B cell (primary cell): ENCODE data around the gene LYZL2. TPM values are rescaled to one million over a fixed set of nuclear protein-coding genes. Genes with fewer than 3 reads are reported as not detected.
"Not testable (repeated sequence)": the region's sequence is repeated elsewhere in the genome, so short reads cannot be mapped to it uniquely, and the experiment has no call there.

ENCODE experiments used
- ATAC-seq: fragments of 200-7000 bp; cut with Tn5 transposase; one replicate; pipeline ENCODE4 v1.10.0; 2021; ENCODE audit warnings: low read depth, mild to moderate bottlenecking, moderate number of reproducible peaks, moderate library complexity
- CTCF ChIA-PET: fragments of 350-600 bp; sonication (Branson Sonifier 250); formaldehyde crosslinking; loops from one replicate; lab custom pipeline; 2021; ENCODE audit warnings: antibody characterized with exemption, inconsistent platforms; lab: Charles Lee
- POLR2A ChIA-PET: fragments of 350-600 bp; sonication (Branson Sonifier 250); formaldehyde crosslinking; loops from one replicate; lab custom pipeline; 2021; ENCODE audit warnings: antibody characterized with exemption; lab: Charles Lee
- DNase-seq: peaks from one replicate; pipeline ENCODE4 v3.0.0; 2013
- H2AFZ ChIP-seq: 2 replicates; pipeline ENCODE4 v1.6.1; 2012; ENCODE audit warnings: mild to moderate bottlenecking, low read depth, low read length; ENCODE audit not compliant: insufficient read depth, poor library complexity, severe bottlenecking
- H3K27ac ChIP-seq, 2 donors: 1 replicate in 1 of 2; 2 replicates in 1 of 2; pipeline ENCODE4 v1.5.1; 2012 to 2013; ENCODE audit warnings: low read length in 2 of 2, mild to moderate bottlenecking in 2 of 2, moderate library complexity in 1 of 2
- H3K27me3 ChIP-seq, 4 experiments: fragments of 200-600 bp in 1 of 4; sonication (generic) in 1 of 4; replicated peaks in 1 of 4; 1 replicate in 2 of 4; 2 replicates in 2 of 4; pipeline versions ENCODE4 v1.6.1 to v1.7.0; 2013 to 2016; ENCODE audit warnings: low read length in 3 of 4, mild to moderate bottlenecking in 2 of 4, mixed read lengths in 1 of 4, moderate library complexity in 1 of 4; ENCODE audit not compliant: insufficient read depth in 4 of 4, control insufficient read depth in 3 of 4; ENCODE audit errors: control extremely low read depth in 1 of 4
- H3K36me3 ChIP-seq, 2 experiments: replicated peaks in 1 of 2; 1 replicate in 1 of 2; 2 replicates in 1 of 2; pipeline versions ENCODE4 v1.6.1 to v1.7.1; 2013; ENCODE audit warnings: low read length in 1 of 2; ENCODE audit not compliant: insufficient read depth in 2 of 2, control insufficient read depth in 1 of 2; ENCODE audit errors: control extremely low read depth in 1 of 2, extremely low read depth in 1 of 2
- H3K4me1 ChIP-seq, 2 donors: fragments of 200-600 bp in 1 of 2; sonication (generic) in 1 of 2; 1 replicate in 1 of 2; 2 replicates in 1 of 2; pipeline versions ENCODE4 v1.5.1 to v1.6.1; 2013 to 2017; ENCODE audit warnings: low read length in 2 of 2; ENCODE audit not compliant: control insufficient read depth in 2 of 2, insufficient read depth in 2 of 2
- H3K4me2 ChIP-seq: replicated peaks from 2 replicates; pipeline ENCODE3; 2012; ENCODE audit warnings: mild to moderate bottlenecking, low read depth, low read length; ENCODE audit not compliant: poor library complexity, severe bottlenecking
- H3K4me3 ChIP-seq, 5 experiments: fragments of 200-600 bp in 1 of 5; sonication (generic) in 1 of 5; 1 replicate in 3 of 5; 2 replicates in 2 of 5; pipeline versions ENCODE4 v1.5.1 to v1.7.0; 2011 to 2016; ENCODE audit warnings: low read length in 4 of 5, mild to moderate bottlenecking in 4 of 5, low read depth in 2 of 5, control low read depth in 1 of 5, moderate library complexity in 1 of 5; ENCODE audit not compliant: insufficient read depth in 1 of 5; ENCODE audit errors: control extremely low read depth in 1 of 5, extremely low read depth in 1 of 5
- H3K79me2 ChIP-seq: fragments of 200-600 bp; sonication (generic); one replicate; pipeline ENCODE4 v1.6.0; 2016; ENCODE audit warnings: low read length; ENCODE audit not compliant: control insufficient read depth, insufficient read depth
- H3K9ac ChIP-seq: fragments of 200-600 bp; sonication (generic); 2 replicates; pipeline ENCODE4 v1.6.1; 2017; ENCODE audit warnings: mild to moderate bottlenecking, low read length, moderate library complexity
- H3K9me3 ChIP-seq, 3 donors: one replicate each; pipeline versions ENCODE4 v1.6.1 to v1.7.1; 2013; ENCODE audit warnings: low read length in 2 of 3; ENCODE audit not compliant: control insufficient read depth in 2 of 3, insufficient read depth in 1 of 3; ENCODE audit errors: control extremely low read depth in 1 of 3
- H4K20me1 ChIP-seq: 2 replicates; pipeline ENCODE4 v1.6.0; 2012; ENCODE audit warnings: mild to moderate bottlenecking, low read length; ENCODE audit not compliant: insufficient read depth, control insufficient read depth, poor library complexity, severe bottlenecking
- H3K27ac Mint-ChIP-seq: one replicate; pipeline ENCODE4 v1.8.0; 2021; ENCODE audit warnings: mixed read lengths
- H3K27me3 Mint-ChIP-seq: one replicate; pipeline ENCODE4 v1.8.0; 2021; ENCODE audit warnings: mixed read lengths
- H3K4me1 Mint-ChIP-seq: one replicate; pipeline ENCODE4 v1.8.0; 2021; ENCODE audit warnings: mixed read lengths
- H3K4me3 Mint-ChIP-seq: one replicate; pipeline ENCODE4 v1.8.0; 2021; ENCODE audit warnings: mixed read lengths
- H3K9me3 Mint-ChIP-seq: one replicate; pipeline ENCODE4 v1.8.0; 2022; ENCODE audit warnings: mixed read lengths; ENCODE audit not compliant: insufficient read depth
- CTCF ChIP-seq: fragments of 200-600 bp; IDR thresholded peaks from one replicate; pipeline ENCODE4 v1.8.0; 2022; ENCODE audit warnings: antibody characterized with exemption, mild to moderate bottlenecking
- EZH2 ChIP-seq: IDR thresholded peaks from 2 replicates; pipeline ENCODE4 v1.6.1; 2012; ENCODE audit warnings: borderline replicate concordance, low read depth, mild to moderate bottlenecking, moderate library complexity, low read length; ENCODE audit not compliant: insufficient read depth, poor library complexity, severe bottlenecking
- WGBS: methylation state at CpG from one replicate; pipeline ENCODE4 v1.1.5; 2013; ENCODE audit warnings: missing lambda C conversion rate; ENCODE audit not compliant: insufficient coverage; 5-methylcytosine and 5-hydroxymethylcytosine counted together
- intact Hi-C: fragments of 100-400 bp; cut with micrococcal nuclease; formaldehyde crosslinking; loops from one replicate; pipeline ENCODE4 v1.10.0; 2022
- polyA plus RNA-seq: library from polyadenylated mRNA; depleted of rRNA; stranded (reverse); fragments of >200 nt; gene quantifications from 2 replicates; pipeline ENCODE4 v1.2.3, GENCODE V29; 2012
- total RNA-seq, 2 donors: library from RNA; stranded (reverse); fragments of 120-200 nt in 1 of 2; gene quantifications; 1 replicate in 1 of 2; 2 replicates in 1 of 2; pipeline versions ENCODE4 v1.2.3 to v1.2.4, GENCODE V29; 2013 to 2022

LYZL2 gene
- total and polyA plus RNA-seq, 2 donors (not counting 1 experiment from before 2014, with no cell fraction given), result not detected

GRCh38 chr10:30600005-30600404 lies 29.5 kb downstream of the LYZL2 start:
- no peak overlapping the region for H3K27ac ChIP-seq
- CTCF ChIA-PET, result interaction anchor here (1.5 to 1.8 kb wide), 2 partner anchors 9 to 40 kb away, joined by 4 to 13 read pairs; no protein-coding TSS in a partner anchor
- H3K4me3 ChIP-seq, result no peak overlapping the region
- peak; percentile 64 for ATAC-seq
- POLR2A ChIA-PET, result no interaction called here
- H3K4me1 ChIP-seq, result no peaks in the 10 kb centered on the region
- peaks cover 6% of the 10 kb centered on the region for H3K4me1 Mint-ChIP-seq
- H3K27ac Mint-ChIP-seq, result no peak overlapping the region
- no peak overlapping the region for H2AFZ ChIP-seq
- H3K9me3 Mint-ChIP-seq, result no peaks in the 10 kb centered on the region
- no peaks in the 10 kb centered on the region for H3K36me3 ChIP-seq
- DNase-seq, result peak; percentile 57
- H3K4me3 Mint-ChIP-seq, result no peak overlapping the region
- no CpG with 5 or more reads among the region's 2 CpGs for WGBS
- no peak for TF ChIP-seq EZH2
- no peak for TF ChIP-seq CTCF
- no peak overlapping the region for H3K4me2 ChIP-seq
- intact Hi-C loops, result no loop called here
- no peaks in the 10 kb centered on the region for H3K27me3 ChIP-seq
- no peaks in the 10 kb centered on the region for H4K20me1 ChIP-seq
- no peaks in the 10 kb centered on the region for H3K79me2 ChIP-seq
- H3K9ac ChIP-seq, result no peak overlapping the region
- peaks cover 0 to 8% (median 0%) of the 10 kb centered on the region in 3 donors for H3K9me3 ChIP-seq
- H3K27me3 Mint-ChIP-seq, result peaks cover 6% of the 10 kb centered on the region

GRCh38 chr10:30598105-30598776 lies 31.3 kb downstream of the LYZL2 start:
- H3K27ac Mint-ChIP-seq, result no peak overlapping the region
- H3K36me3 ChIP-seq, result no peaks in the 10 kb centered on the region
- H2AFZ ChIP-seq, result no peak overlapping the region
- H3K27me3 ChIP-seq, result no peaks in the 10 kb centered on the region
- H3K9me3 ChIP-seq, result no peaks in the 10 kb centered on the region
- no peaks in the 10 kb centered on the region for H3K4me1 ChIP-seq
- H4K20me1 ChIP-seq, result no peaks in the 10 kb centered on the region
- H3K4me2 ChIP-seq, result no peak overlapping the region
- peaks cover 12% of the 10 kb centered on the region for H3K27me3 Mint-ChIP-seq
- no peaks in the 10 kb centered on the region for H3K79me2 ChIP-seq
- no peak overlapping the region for H3K4me3 Mint-ChIP-seq
- ATAC-seq (no peak), DNase-seq (no peak)
- TF ChIP-seq EZH2 (no peak), CTCF (no peak)
- intact Hi-C loops, result no loop called here
- ChIA-PET POLR2A (no interaction called here), CTCF (interaction anchor here (1.0 kb wide), 1 partner anchor 206 kb away, joined by 3 read pairs; no protein-coding TSS in a partner anchor)
- no peaks in the 10 kb centered on the region for H3K9me3 Mint-ChIP-seq
- no peak overlapping the region for H3K4me3 ChIP-seq
- H3K4me1 Mint-ChIP-seq, result peaks cover 6% of the 10 kb centered on the region
- WGBS, result 79% methylated on average over 4 of the region's 8 CpGs
- no peak overlapping the region for H3K9ac ChIP-seq
- no peak overlapping the region for H3K27ac ChIP-seq

GRCh38 chr10:30597433-30597824 lies 32.1 kb downstream of the LYZL2 start:
- 80% methylated on average over 2 of the region's 7 CpGs for WGBS

More at GRCh38 chr10:30597433-30597824, 32.1 kb downstream of the LYZL2 start:
- H4K20me1 ChIP-seq, H3K36me3 ChIP-seq, H3K9ac ChIP-seq, H3K9me3 ChIP-seq, H3K27me3 ChIP-seq, H3K4me3 Mint-ChIP-seq, H3K4me1 ChIP-seq, intact Hi-C loops, CTCF ChIA-PET, DNase-seq, H3K27ac ChIP-seq, H2AFZ ChIP-seq, H3K79me2 ChIP-seq, H3K9me3 Mint-ChIP-seq, POLR2A ChIA-PET, H3K4me1 Mint-ChIP-seq, H3K4me2 ChIP-seq, H3K4me3 ChIP-seq, H3K27ac Mint-ChIP-seq, ATAC-seq: not testable (repeated sequence)
- peaks cover 15% of the 10 kb centered on the region for H3K27me3 Mint-ChIP-seq
